Measurements from ENCODE around the gene AGER.

The AGER gene

DNA sequence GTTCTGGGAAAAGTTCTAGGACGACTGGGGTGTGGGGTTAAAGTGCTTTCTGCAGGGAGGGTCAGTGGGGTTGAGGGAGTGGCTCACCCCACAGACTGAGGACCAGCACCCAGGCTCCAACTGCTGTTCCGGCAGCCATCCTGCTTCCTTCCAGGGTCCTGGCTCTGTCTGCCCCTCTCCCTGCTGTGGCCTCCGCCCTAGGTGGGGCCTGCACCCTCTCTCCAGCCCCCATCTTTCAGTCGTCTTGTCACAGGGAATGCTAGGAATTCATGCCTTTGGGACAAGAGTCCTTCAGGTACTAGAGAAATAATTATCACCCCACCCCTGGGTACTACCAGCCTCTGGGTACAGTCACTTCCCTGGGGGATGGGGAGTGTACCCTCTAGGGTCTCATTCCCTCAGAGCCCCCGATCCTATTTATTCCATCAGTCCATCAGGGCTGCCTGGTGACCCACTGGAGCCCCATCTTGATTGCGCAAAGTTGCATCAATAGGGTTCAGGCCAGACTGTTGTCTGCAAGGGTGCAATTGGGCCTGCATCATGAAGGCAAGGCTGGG, at the start of gene AGER:
TSS of gene AGER (minus strand) at position 170 of the 557 bp plus-strand sequence. CDS start at position 139, 31 bp downstream.
- DNase-seq (ENCODE audit: low read depth) = no peak
- TF ChIP-seq, protein P1, sequence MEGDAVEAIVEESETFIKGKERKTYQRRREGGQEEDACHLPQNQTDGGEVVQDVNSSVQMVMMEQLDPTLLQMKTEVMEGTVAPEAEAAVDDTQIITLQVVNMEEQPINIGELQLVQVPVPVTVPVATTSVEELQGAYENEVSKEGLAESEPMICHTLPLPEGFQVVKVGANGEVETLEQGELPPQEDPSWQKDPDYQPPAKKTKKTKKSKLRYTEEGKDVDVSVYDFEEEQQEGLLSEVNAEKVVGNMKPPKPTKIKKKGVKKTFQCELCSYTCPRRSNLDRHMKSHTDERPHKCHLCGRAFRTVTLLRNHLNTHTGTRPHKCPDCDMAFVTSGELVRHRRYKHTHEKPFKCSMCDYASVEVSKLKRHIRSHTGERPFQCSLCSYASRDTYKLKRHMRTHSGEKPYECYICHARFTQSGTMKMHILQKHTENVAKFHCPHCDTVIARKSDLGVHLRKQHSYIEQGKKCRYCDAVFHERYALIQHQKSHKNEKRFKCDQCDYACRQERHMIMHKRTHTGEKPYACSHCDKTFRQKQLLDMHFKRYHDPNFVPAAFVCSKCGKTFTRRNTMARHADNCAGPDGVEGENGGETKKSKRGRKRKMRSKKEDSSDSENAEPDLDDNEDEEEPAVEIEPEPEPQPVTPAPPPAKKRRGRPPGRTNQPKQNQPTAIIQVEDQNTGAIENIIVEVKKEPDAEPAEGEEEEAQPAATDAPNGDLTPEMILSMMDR (conservative IDR thresholded peaks at IDR 0.05; ENCODE audit: low read depth, low read length) = no peak
- H3K4me3 ChIP-seq (ENCODE audit: low read length) = no peak within 1 kb of the TSS

DNA sequence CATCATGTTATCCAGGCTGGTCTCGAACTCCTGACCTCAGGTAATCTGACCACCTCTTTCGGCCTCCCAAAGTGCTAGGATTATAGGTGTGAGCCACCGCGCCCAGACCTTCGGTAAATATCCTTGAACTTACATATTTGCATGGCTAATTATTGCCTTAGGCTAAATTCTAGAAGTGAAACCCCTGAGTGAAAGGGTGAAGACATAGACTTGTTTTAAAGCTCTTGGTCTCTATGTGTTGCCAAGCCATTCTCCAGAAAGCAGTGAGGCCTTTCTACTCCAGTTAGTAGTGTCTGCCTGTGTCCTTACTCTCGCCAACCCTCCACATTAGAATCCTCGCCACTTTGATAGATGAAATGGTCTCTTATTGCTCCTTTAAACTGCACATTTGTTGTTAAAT, 42.4 kb upstream of the AGER start:
- H3K4me3 ChIP-seq (ENCODE audit: low read length) = no peak overlapping the region
- DNase-seq (ENCODE audit: low read depth) = no peak
- TF ChIP-seq, protein P1 (conservative IDR thresholded peaks at IDR 0.05; ENCODE audit: low read depth, low read length) = no peak

DNA sequence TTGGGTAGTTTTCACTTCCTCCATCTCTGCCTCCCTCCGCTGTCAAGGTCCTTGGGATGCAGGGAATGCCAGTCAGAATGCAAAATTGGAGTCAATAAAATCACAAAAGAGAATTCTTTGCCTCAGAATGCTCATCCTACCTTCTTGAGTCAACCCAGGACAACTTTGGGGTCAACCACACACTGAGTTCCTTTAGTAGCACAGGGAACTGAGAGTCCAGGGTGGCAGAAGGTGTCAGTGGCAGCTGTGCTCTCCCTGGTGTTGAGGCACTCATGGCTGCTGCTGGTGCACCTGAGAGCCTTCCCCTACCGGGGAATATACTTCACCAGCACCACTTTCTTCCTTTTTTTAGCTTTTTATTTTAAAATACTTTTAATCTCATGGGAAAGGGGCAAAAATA, 40.6 kb upstream of the AGER start:
- DNase-seq (ENCODE audit: low read depth) = no peak
- TF ChIP-seq, protein P1 (conservative IDR thresholded peaks at IDR 0.05; ENCODE audit: low read depth, low read length) = no peak
- H3K4me3 ChIP-seq (ENCODE audit: low read length) = no peak overlapping the region

DNA sequence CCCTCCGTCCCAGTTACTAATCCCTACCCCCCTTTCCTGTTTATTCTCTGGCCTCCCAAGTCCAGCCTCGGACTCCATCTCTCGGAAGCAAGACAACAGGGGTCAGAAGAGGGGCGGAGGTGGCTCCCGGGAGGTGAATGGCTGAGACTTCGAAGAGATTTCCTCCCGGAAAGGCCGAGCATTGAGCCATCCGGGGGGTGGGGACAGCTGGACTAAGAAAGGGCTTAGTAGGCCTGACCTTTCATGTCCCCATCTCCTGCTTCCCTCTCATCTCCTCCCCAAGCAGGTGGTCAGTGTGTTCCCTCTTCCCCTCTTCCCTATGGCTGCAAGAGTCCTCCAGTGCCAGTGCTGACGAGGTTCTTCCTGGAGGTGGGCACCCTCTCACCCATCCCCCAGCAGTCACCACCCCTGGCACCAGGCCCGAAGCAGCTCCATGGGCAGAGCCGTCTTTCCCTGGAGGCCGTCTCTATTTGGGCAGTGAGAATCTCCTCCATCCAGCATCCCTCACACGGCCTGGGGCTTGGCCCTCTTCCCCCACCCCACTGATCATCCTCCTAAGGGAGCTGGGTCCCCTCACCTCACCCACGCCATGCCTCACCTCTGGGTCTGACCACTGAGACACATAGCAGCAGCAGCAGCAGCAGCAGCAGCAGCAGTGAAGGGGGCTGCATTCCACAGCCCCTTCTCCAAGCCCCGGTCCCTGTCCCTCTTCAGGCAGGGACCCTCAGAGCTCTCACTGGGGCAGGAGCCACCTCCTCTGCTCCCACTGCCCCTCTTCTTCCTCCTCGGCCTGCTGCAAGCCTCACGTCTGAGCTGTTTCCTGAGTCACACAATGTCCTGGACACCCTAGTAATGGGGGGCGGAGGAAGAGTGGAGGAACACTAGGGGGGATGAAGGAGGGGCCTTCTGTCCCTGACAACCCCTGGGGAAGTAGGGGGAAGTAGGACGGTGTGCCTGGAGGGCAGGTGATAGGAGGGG, 39.5 kb upstream of the AGER start, which contains the start of gene NOTCH4:
TSS of gene NOTCH4 (minus strand) at position 810 of the 978 bp plus-strand sequence. CDS start at position 671, 139 bp downstream.
- TF ChIP-seq, protein P1 (conservative IDR thresholded peaks at IDR 0.05; ENCODE audit: low read depth, low read length) = no peak
- DNase-seq (ENCODE audit: low read depth) = no peak
- H3K4me3 ChIP-seq (ENCODE audit: low read length) = no peak within 1 kb of the TSS

DNA sequence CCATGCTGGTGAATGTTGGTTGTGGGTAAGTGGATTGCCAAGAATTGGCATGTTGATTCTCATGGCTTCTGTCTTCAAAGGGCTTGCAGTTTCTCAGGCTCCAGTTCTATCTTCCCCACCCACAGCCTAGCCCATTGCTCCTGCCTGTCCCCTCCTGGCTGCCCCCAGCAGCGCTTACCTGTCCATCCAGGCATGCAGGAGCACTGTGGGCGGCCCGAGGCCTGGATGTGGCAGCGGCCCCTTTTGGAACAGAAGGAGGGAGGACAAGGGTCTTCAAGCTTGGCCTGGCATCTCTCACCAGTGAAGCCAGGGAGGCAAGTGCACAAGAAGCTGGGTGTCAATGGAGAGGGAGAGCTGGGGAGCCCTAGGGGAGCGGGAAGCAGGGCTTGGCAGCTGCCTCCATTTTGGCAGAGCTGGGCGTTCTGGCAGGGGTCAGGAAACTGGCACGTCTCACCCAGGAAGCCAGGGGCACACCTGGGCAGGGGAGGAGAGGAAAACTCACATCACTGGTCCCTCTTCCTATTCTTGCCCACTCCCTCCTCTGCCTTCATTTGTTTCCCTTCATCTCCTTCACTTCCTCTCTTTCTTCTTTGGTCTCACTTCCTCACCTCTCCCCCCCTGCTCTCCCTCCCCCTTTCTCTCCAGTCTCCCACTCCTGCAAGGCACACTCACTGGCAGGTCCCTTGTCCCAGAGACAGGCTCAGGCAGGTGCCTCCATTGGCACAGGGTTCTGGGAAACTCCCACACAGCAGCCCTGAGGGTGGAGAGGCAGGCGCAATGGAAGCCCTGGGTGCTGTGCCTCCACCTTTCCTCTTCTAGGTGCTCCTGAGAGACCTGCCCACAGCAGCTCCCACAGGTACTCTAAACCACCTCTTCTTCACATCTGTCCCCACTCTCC, 38.5 kb upstream of the AGER start:
- H3K4me3 ChIP-seq (ENCODE audit: low read length) = no peak overlapping the region
- DNase-seq (ENCODE audit: low read depth) = no peak
- TF ChIP-seq, protein P1 (conservative IDR thresholded peaks at IDR 0.05; ENCODE audit: low read depth, low read length) = no peak

DNA sequence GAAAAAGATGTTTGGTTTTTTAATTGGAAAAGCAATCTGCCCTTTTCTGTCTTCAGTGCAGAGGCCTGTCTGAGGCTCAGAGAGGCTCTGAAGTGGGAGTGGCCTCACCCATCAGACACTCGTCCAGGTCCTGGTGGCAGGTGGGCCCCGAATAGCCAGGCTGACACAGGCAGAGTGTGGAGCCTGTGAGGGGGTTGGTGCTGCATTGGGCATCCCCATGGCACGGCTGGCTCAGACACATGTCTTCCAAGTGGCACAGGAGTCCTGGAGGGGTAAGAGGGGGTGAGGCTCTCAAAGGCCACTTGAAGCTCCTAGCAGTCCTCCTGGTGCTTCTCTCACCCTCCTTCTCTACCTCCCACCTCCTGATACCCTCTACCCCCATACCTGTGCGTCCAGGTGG, 36.0 kb upstream of the AGER start:
- H3K4me3 ChIP-seq (ENCODE audit: low read length) = no peak overlapping the region

More for the DNA sequence above, 36.0 kb upstream of the AGER start:
- DNase-seq (ENCODE audit: low read depth) = no peak
- TF ChIP-seq, protein P1 (conservative IDR thresholded peaks at IDR 0.05; ENCODE audit: low read depth, low read length) = no peak

All from retinal pigment epithelial cell (primary cell).